Cardiac muscle cell (in vitro differentiated cells and primary cell): ENCODE measurements around the gene RNF220. TPM values are rescaled to one million over a fixed set of nuclear protein-coding genes. Genes with fewer than 3 reads are reported as not detected.

Experiments used
- DNase-seq, 2 donors: peaks; one replicate each; pipeline versions ENCODE4 v3.0.0 to v3.0.0-alpha.2; 2010 to 2017; ENCODE audit warnings: low read depth in 1 of 2, low spot score in 1 of 2
- H3K27ac ChIP-seq: fragments of 200-600 bp; sonication (generic); 2 replicates; pipeline ENCODE4 v1.5.1; 2016
- H3K27me3 ChIP-seq: fragments of 200-600 bp; sonication (generic); 2 replicates; pipeline ENCODE4 v1.6.0; 2016; ENCODE audit warnings: control low read depth
- H3K36me3 ChIP-seq: fragments of 200-600 bp; sonication (generic); 2 replicates; pipeline ENCODE4 v1.5.1; 2016; ENCODE audit warnings: control low read depth
- H3K4me1 ChIP-seq: fragments of 200-600 bp; sonication (generic); 2 replicates; pipeline ENCODE4 v1.8.1; 2017; ENCODE audit warnings: low read depth, mild to moderate bottlenecking, mixed run types
- H3K4me3 ChIP-seq: fragments of 200-600 bp; sonication (generic); 2 replicates; pipeline ENCODE4 v1.5.1; 2016; ENCODE audit warnings: mild to moderate bottlenecking
- H3K9me3 ChIP-seq: fragments of 200-600 bp; sonication (generic); 2 replicates; pipeline ENCODE4 v1.5.1; 2017; ENCODE audit warnings: low read depth, mild to moderate bottlenecking, control low read depth
- polyA plus RNA-seq: library from polyadenylated mRNA; unstranded; fragments of >200 nt; fragmentation: Nextera tagmentation; extraction: Ambion mirVana; gene quantifications from 2 replicates; pipeline ENCODE4 v1.2.1, GENCODE V29; 2016
- total RNA-seq: library from RNA; depleted of rRNA; stranded (reverse); fragments of >200 nt; gene quantifications from 2 replicates; pipeline ENCODE4 v1.2.3, GENCODE V29; 2016
- TF ChIP-seq, protein P1 (sequence below): IDR thresholded peaks from 2 replicates; pipeline ENCODE4 v1.5.1; 2012; ENCODE audit warnings: low read depth, mild to moderate bottlenecking, low read length

Gene RNF220
- total and polyA plus RNA-seq, 2 experiments from 2014 or later: 57.6 to 142 TPM

DNA sequence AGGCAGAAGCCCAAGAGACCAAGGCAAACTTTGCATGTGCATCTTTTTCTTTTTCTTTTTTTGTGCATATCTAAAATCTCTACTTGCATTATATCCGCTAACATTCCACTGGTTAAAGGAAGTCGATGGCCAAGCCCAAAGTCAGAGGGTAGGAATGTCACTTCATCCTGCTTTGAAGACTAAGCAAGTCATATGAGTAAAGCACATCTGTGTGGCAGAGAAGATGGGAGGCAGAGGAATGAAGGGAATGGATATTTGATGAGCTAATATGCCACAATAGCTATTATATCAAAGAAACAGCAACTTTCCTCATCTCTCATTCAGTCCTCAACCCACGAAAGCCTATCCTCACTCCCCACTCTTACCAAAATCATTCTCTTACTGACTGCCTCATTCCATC, 59.3 kb downstream of the RNF220 start:
- Histone ChIP-seq H3K36me3 (no peaks in the 10 kb centered on the region), H3K9me3 (no peaks in the 10 kb centered on the region), H3K4me3 (no peak overlapping the region), H3K4me1 (no peaks in the 10 kb centered on the region), H3K27me3 (no peaks in the 10 kb centered on the region), H3K27ac (no peak overlapping the region)
- TF ChIP-seq, protein P1, sequence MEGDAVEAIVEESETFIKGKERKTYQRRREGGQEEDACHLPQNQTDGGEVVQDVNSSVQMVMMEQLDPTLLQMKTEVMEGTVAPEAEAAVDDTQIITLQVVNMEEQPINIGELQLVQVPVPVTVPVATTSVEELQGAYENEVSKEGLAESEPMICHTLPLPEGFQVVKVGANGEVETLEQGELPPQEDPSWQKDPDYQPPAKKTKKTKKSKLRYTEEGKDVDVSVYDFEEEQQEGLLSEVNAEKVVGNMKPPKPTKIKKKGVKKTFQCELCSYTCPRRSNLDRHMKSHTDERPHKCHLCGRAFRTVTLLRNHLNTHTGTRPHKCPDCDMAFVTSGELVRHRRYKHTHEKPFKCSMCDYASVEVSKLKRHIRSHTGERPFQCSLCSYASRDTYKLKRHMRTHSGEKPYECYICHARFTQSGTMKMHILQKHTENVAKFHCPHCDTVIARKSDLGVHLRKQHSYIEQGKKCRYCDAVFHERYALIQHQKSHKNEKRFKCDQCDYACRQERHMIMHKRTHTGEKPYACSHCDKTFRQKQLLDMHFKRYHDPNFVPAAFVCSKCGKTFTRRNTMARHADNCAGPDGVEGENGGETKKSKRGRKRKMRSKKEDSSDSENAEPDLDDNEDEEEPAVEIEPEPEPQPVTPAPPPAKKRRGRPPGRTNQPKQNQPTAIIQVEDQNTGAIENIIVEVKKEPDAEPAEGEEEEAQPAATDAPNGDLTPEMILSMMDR: no peak
- no peak for DNase-seq

DNA sequence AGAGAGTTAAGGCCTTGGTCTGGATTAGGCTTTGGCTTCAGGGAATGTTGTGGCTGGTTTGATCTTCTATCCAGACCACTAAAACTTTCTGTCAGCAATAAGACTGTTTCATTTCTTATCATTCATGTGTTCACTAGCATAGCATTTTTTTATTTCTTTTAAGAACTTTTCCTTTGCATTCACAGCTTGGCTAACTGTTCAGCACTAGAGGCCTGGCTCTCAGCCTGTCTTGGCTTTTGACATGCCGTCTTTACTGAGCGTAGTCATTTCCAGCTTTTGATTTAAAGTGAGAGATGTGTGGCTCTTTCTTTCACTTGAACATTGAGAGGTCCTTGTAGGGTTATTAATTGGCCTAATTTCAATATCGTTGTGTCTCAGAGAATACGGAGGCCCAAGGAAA, 62.5 kb downstream of the RNF220 start:
- H3K4me3 ChIP-seq: no peak overlapping the region
- no peaks in the 10 kb centered on the region for H3K27me3 ChIP-seq
- H3K9me3 ChIP-seq: no peaks in the 10 kb centered on the region
- TF ChIP-seq, protein P1: no peak
- no peak overlapping the region for H3K27ac ChIP-seq
- no peaks in the 10 kb centered on the region for H3K4me1 ChIP-seq
- DNase-seq: no peak
- H3K36me3 ChIP-seq: no peaks in the 10 kb centered on the region

DNA sequence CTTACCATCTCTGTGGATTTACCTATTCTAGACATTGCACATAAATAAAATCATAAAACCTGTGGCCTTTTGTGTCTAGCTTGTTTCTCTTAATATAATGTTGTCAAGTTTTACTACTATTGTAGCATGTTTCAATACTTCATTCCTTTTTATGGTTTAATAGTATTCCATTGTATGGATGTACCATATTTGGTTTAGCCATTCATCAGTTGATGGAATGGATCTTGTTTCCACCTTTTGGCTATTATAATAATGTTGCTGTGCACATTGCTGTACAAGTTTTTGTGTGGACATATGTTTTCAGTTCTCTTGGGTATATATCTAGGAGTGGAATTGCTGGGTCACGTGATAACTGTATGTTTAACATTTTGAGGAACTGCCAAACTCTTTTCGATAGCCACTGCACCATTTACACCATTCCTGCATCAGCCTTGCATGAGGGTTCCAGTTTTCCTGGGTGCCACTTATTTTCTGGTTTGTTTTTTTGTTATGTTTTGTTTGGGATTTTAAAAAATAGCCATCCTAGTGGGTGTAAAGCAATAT, 66.9 kb downstream of the RNF220 start:
- no peaks in the 10 kb centered on the region for H3K9me3 ChIP-seq
- H3K4me1 ChIP-seq: no peaks in the 10 kb centered on the region
- DNase-seq: no peak
- H3K27ac ChIP-seq: no peak overlapping the region
- TF ChIP-seq, protein P1: no peak
- no peaks in the 10 kb centered on the region for H3K36me3 ChIP-seq
- no peaks in the 10 kb centered on the region for H3K27me3 ChIP-seq
- no peak overlapping the region for H3K4me3 ChIP-seq

DNA sequence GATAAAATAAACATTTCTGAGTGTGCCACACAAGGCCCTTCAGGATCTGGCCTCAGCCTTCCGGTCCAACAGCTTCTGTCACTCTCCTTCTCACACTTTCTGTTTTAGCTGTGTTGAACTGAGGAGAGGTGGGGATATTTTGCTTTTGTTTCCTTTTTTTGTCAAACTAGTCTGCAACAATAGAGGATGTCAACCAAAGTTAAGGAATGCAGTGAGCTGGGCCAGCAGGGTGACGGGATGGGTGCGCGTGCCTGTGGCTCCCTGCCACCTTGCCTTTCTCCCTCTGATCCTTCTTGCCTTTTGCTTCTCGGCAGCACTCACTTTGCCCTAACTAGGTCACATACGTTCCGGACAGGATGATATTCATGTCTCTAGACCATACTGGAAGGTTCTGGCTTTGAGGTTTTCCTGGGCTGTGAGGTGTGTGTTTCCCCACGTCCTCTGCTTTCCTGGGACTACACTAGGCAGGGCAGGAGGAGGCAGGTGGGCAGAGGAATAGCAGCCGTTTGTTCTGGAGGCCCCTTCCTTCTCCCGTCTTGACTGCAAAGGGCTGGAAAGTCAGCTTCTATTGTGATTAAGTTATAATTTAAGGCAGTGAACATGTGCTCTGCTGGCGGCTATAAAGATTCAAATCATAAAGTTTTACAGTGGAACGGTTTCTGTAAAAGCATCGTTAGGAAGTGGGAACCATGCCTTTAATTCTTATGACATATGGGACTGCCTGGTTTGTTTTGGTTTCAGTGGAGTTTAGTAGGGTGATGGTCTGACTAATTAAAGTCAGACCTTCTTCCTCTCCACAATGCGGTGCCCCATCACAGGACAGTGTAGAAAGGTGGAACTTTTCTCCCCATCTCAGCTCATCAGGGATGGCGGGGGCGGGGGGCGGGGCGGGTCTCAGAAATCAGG, 67.8 kb downstream of the RNF220 start:
- TF ChIP-seq, protein P1: no peak
- Histone ChIP-seq H3K9me3 (no peaks in the 10 kb centered on the region), H3K4me1 (no peaks in the 10 kb centered on the region), H3K36me3 (no peaks in the 10 kb centered on the region), H3K4me3 (no peak overlapping the region), H3K27me3 (no peaks in the 10 kb centered on the region), H3K27ac (no peak overlapping the region)
- DNase-seq: peak in 1 of 2 donors; percentile 8

DNA sequence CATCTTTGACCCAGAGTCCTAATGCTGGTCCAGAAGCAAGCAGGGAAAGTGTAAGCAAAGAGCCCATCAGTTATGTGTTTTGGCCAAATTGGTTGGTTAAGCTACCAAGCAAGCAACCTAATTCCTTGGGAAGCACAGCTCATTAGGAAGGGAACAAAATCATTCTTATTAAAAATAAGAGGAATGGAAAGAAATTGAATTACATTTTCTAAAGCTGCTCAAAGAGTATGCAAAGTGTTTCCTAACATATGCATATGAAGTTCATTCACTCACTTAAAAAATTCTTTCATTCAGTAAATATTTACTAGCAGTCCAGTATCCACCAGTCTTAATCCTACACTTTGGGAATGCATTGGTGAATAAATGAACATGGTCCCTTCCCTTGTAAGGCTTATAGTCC, 71.8 kb downstream of the RNF220 start:
- Histone ChIP-seq H3K36me3 (no peaks in the 10 kb centered on the region), H3K4me3 (no peak overlapping the region), H3K27me3 (no peaks in the 10 kb centered on the region), H3K27ac (no peak overlapping the region), H3K9me3 (no peaks in the 10 kb centered on the region), H3K4me1 (no peaks in the 10 kb centered on the region)
- TF ChIP-seq, protein P1: no peak
- DNase-seq: no peak
